Embryonic facial prominence (tissue), 1 donor: ENCODE measurements around the gene DCTN2.
"Not testable (repeated sequence)": the region's sequence is repeated elsewhere in the genome, so short reads cannot be mapped to it uniquely, and the experiment has no call there.

Experiments used
- DNase-seq: peaks from one replicate; pipeline ENCODE4 v3.0.0-alpha.2; 2016; ENCODE audit errors: extremely low spot score

Gene DCTN2

GRCh38 chr12:57577981-57578758 lies 31.2 kb upstream of the DCTN2 start:
- DNase-seq: no peak

GRCh38 chr12:57576613-57577160 lies 29.7 kb upstream of the DCTN2 start:
- DNase-seq: no peak

- DNase-seq: no peak
Observed at GRCh38 chr12:57575771-57576612, 29.0 kb upstream of the DCTN2 start.

- DNase-seq: no peak
Observed at GRCh38 chr12:57574795-57575194, 27.8 kb upstream of the DCTN2 start.

- no peak for DNase-seq
Observed at GRCh38 chr12:57571926-57572762, 25.2 kb upstream of the DCTN2 start.

- DNase-seq: not testable (repeated sequence)
Observed at GRCh38 chr12:57570438-57570837, 23.4 kb upstream of the DCTN2 start.

GRCh38 chr12:57569858-57570257 lies 22.9 kb upstream of the DCTN2 start:
- no peak for DNase-seq

GRCh38 chr12:57568838-57569237 lies 21.8 kb upstream of the DCTN2 start:
- no peak for DNase-seq

GRCh38 chr12:57564178-57564740 lies 17.3 kb upstream of the DCTN2 start:
- no peak for DNase-seq

- no peak for DNase-seq
Observed at GRCh38 chr12:57563358-57563757, 16.4 kb upstream of the DCTN2 start.

GRCh38 chr12:57561117-57561516 lies 14.1 kb upstream of the DCTN2 start:
- not testable (repeated sequence) for DNase-seq

- DNase-seq: no peak
Observed at GRCh38 chr12:57560516-57560915, 13.5 kb upstream of the DCTN2 start.

GRCh38 chr12:57558864-57559263 lies 11.9 kb upstream of the DCTN2 start:
- DNase-seq: no peak

GRCh38 chr12:57554897-57555296 lies 7.9 kb upstream of the DCTN2 start:
- no peak for DNase-seq

GRCh38 chr12:57554453-57554852 lies 7.5 kb upstream of the DCTN2 start:
- no peak for DNase-seq

- no peak for DNase-seq
Observed at GRCh38 chr12:57553343-57554202, 6.6 kb upstream of the DCTN2 start.

- no peak for DNase-seq
Observed at GRCh38 chr12:57552835-57553313, 5.9 kb upstream of the DCTN2 start.

- DNase-seq: no peak
Observed at GRCh38 chr12:57552306-57552651, 5.3 kb upstream of the DCTN2 start.

GRCh38 chr12:57551637-57552305 lies 4.8 kb upstream of the DCTN2 start:
- no peak for DNase-seq
